RWPE1 (cell line): Measurements from ENCODE around the gene YJEFN3.

Experiments used
- CTCF ChIA-PET: fragments of 350-600 bp; sonication (Branson Sonifier 250); formaldehyde crosslinking; extraction: SDS; loops from one replicate; lab custom pipeline; 2021; lab: Yijun Ruan, JAX
- POLR2A ChIA-PET: fragments of 400-600 bp; formaldehyde crosslinking; extraction: SDS; loops from one replicate; lab custom pipeline; 2020; ENCODE audit warnings: antibody characterized with exemption; ENCODE audit not compliant: low non-redundant PET; lab: Yijun Ruan, JAX
- DNase-seq: peaks from one replicate; pipeline ENCODE4 v3.0.0; 2012; ENCODE audit warnings: low spot score
- H3K27ac ChIP-seq: fragments of 450-650 bp; 2 replicates; pipeline ENCODE4 v1.5.1; 2017
- CTCF ChIP-seq: fragments of 450-650 bp; conservative IDR thresholded peaks from 2 replicates; pipeline ENCODE4 v1.5.1; 2017; ENCODE audit warnings: low read depth, mild to moderate bottlenecking

The YJEFN3 gene

GRCh38 chr19:19545707-19546106 lies 17.0 kb downstream of the YJEFN3 start:
- ChIA-PET CTCF (no interaction called here), POLR2A (no interaction called here)
- DNase-seq: no peak
- no peak for TF ChIP-seq CTCF
- H3K27ac ChIP-seq: no peak overlapping the region

DNA sequence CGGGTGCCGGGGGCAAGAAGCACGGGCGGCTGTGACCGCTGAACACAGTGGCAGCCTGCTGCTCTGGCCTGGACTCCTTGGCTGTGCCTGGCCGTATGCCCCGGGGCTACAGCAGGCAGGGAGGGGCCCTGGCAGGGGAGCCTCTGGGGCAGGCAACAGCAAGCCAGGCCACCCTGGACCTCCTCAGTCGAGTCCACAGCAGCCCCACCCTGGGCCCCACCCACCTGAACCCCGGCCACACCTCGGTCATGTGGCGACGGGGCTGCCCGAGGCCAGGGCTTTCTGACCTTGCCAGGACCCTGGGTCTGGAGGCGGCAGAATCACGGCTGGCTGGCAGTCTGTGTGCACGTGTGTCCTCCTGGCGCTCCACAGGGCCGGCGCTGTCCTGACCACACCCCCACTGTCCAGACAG lies 18.0 kb downstream of the YJEFN3 start:
- ChIA-PET POLR2A (no interaction called here), CTCF (no interaction called here)
- DNase-seq: no peak
- peak overlapping the region; percentile 57; the same call in 1 of the 2 replicates for H3K27ac ChIP-seq
- TF ChIP-seq CTCF: no peak

DNA sequence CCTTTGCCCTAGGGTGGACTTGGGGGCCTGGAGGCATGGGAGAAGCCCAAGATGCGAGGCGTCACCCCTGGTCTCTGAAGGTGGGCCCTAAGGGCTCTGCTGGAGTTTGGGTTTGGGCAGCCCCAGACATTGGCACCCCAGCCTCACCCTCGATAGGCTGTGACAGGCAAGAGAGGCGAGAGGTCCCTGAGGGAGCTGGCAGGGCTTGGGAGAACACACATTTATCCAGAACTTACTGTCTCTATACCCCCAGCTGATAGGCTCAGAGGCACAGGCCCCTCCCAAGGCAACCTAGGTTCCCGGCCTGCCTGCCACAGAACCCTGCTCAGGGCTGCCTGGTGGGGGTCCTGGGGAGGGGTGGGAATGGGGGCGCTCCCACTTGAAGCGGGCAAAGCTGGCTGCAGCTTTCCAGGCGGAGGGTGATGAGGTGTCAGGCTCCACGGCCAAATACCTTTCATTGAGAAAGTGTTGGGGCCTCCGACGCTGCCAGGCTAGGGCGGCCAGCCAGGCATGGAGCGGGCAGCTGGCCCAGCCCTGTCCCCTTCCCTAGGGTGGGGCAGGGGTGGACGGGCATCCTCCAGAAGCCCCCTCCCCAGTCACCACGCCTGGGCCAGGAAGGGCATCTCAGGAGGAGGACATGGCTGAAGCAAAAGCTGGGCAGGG lies 19.1 kb downstream of the YJEFN3 start:
- no peak for TF ChIP-seq CTCF
- ChIA-PET CTCF (interaction anchor here (0.7 to 1.8 kb wide), 3 partner anchors 15 to 210 kb away, joined by 3 to 8 read pairs (median 5); no protein-coding TSS in a partner anchor), POLR2A (no interaction called here)
- peak overlapping the region; percentile 57 for H3K27ac ChIP-seq
- no peak for DNase-seq

DNA sequence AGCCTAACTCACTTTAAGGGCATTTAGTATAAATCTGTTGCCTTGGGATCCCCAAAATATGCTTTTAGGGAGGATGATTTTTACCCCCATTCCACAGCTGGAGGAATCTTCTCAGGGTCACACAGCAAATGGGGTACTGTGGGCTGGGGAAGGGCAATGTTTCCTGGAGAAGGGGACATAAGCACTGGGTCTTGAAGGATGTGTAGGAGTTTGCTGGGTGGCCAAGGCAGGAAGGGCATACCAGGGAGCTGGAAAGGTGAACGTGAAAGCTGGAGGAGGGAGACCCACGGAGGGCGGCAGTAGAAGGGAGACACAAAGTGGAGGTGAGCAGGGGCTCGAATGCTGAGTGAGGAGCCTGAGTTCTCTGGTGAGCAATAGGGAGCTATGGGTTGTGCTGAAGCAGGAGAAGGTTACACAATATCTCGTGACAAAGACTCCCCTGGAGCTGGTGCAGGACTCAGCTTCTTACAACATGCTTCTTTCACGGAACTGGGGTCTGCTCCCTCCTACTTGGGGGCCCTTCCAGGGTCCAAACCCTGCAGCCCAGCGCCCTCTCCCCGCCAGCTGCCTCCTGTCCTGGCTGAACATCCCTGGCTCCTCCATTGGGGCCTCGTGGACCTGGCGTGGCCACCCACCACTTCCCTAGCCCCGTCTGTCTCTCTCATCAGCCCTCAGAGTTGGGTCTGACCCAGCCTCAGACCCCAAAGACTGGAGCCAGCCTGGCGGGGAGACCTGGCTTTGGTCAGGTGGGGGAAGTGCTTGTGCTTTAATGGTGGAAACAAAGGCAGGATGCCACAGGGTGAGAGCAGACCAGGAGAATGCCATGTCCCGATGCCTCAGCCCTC lies 20.4 kb downstream of the YJEFN3 start:
- no peak overlapping the region for H3K27ac ChIP-seq
- no peak for TF ChIP-seq CTCF
- no peak for DNase-seq
- ChIA-PET CTCF (interaction anchor here (1.5 to 1.8 kb wide), 2 partner anchors 17 to 95 kb away, joined by 5 to 8 read pairs; no protein-coding TSS in a partner anchor), POLR2A (no interaction called here)

GRCh38 chr19:19549804-19550464 lies 21.2 kb downstream of the YJEFN3 start:
- ChIA-PET POLR2A (no interaction called here), CTCF (no interaction called here)
- TF ChIP-seq CTCF: no peak
- H3K27ac ChIP-seq: no peak overlapping the region
- DNase-seq: no peak

DNA sequence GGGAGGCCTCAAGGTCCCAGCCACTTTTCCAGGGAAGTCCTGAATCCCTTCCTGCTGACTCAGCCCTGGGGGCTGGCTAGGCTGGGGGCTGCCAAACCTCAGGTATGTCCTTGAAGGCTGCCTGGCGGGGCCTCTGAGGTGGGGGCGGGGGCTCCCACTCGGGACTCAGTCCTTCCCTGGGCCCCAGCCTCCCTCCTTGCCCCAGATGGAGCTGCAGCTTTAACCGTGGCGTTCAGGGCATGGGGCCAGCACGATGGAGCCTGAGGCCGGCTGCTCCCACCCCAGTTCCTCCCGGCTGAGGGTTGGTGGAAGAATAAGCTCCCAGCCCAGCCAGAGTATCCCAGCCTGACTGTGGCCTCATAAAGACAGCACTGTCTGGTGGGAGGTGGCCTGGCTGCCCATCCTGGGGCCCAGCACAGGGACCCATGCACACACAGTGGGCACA lies 21.8 kb downstream of the YJEFN3 start:
- no peak for TF ChIP-seq CTCF
- POLR2A ChIA-PET: no interaction called here
- CTCF ChIA-PET: interaction anchor here (0.6 to 2.8 kb wide), 3 partner anchors 10 to 92 kb away, joined by 4 to 25 read pairs (median 5); no protein-coding TSS in a partner anchor
- no peak overlapping the region for H3K27ac ChIP-seq
- DNase-seq: no peak
